Muscle layer of colon (tissue), 2 donors: ENCODE measurements around the gene LRRC8D.

Experiments used
- H3K27ac ChIP-seq: one replicate; pipeline ENCODE4 v1.7.0; 2013; ENCODE audit warnings: low read depth, mild to moderate bottlenecking, low read length, moderate library complexity
- H3K27me3 ChIP-seq, 2 donors: one replicate each; pipeline ENCODE4 v1.7.0; 2013; ENCODE audit warnings: low read length in 2 of 2, mild to moderate bottlenecking in 2 of 2; ENCODE audit not compliant: insufficient read depth in 2 of 2, control insufficient read depth in 1 of 2
- H3K36me3 ChIP-seq: one replicate; pipeline ENCODE4 v1.7.0; 2013; ENCODE audit warnings: mild to moderate bottlenecking, low read length; ENCODE audit not compliant: insufficient read depth
- H3K4me1 ChIP-seq: one replicate; pipeline ENCODE4 v1.7.0; 2013; ENCODE audit warnings: mild to moderate bottlenecking, low read length; ENCODE audit not compliant: insufficient read depth
- H3K4me3 ChIP-seq, 2 donors: one replicate each; pipeline ENCODE4 v1.7.0; 2013; ENCODE audit warnings: low read length in 2 of 2, low read depth in 1 of 2, mild to moderate bottlenecking in 1 of 2, moderate library complexity in 1 of 2
- H3K9ac ChIP-seq: one replicate; pipeline ENCODE4 v1.7.0; 2013; ENCODE audit warnings: low read length
- H3K9me3 ChIP-seq: one replicate; pipeline ENCODE4 v1.7.0; 2013; ENCODE audit warnings: mild to moderate bottlenecking, low read length
- donor health status: abdominal sarcoma.
- donor health status: Adenocarcinoma of cecum.

Gene LRRC8D

DNA sequence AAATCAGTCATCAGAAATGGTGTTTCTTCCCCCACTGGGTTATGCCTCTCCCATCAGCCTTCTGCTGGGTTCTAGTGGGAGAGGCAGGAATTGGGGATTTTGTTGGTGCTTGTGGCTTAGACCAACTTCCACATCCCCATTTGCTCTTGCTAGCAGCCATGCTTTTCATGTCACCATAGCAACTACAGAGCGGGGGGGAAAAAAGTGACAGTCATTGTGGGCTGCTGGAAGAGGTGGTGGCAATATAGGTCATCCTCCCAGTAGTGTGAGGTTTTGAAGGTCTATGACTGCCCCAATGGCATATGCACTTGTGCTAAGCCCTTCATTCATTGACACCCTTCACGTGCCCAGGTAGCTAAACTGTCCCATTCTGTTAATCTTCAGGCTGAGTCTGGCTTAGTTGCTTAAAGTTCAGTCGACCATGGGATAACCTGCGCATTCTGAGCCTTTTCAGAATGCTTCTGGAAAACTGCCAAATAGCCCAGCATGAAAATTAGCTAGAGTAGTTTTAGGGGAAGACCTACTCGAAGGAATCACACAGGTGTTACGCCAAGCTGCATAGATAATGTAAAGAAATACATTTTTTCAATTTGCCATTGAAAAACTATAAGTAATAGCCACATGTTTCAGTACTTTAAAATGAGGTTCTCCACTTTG is 120.4 kb downstream of the LRRC8D start:
- Histone ChIP-seq H3K4me3 (no peak overlapping the region), H3K9me3 (no peaks in the 10 kb centered on the region), H3K27me3 (no peaks in the 10 kb centered on the region), H3K27ac (no peak overlapping the region), H3K4me1 (peaks cover 27% of the 10 kb centered on the region), H3K36me3 (no peaks in the 10 kb centered on the region), H3K9ac (no peak overlapping the region)

DNA sequence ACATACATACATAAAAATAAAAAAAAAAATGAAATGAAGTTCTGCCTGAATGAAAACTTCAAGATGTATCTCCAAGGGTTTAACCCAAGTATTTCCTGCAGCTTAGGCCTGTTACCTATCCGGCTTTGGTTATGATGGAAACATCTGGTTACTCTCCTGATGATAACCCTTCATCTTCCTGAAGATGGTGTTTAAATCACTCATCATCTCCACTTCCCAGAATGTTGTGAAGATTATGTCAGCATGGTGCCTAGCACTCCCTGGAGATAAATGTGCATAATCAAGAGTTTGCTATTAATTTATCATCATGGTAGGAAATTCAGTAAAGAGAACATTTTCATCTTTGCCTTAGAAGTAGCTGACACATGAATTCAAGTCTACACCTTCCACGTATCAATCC is 121.2 kb downstream of the LRRC8D start:
- Histone ChIP-seq H3K36me3 (no peaks in the 10 kb centered on the region), H3K27ac (no peak overlapping the region), H3K4me3 (no peak overlapping the region), H3K4me1 (peaks cover 27% of the 10 kb centered on the region), H3K27me3 (no peaks in the 10 kb centered on the region), H3K9ac (no peak overlapping the region), H3K9me3 (no peaks in the 10 kb centered on the region)

DNA sequence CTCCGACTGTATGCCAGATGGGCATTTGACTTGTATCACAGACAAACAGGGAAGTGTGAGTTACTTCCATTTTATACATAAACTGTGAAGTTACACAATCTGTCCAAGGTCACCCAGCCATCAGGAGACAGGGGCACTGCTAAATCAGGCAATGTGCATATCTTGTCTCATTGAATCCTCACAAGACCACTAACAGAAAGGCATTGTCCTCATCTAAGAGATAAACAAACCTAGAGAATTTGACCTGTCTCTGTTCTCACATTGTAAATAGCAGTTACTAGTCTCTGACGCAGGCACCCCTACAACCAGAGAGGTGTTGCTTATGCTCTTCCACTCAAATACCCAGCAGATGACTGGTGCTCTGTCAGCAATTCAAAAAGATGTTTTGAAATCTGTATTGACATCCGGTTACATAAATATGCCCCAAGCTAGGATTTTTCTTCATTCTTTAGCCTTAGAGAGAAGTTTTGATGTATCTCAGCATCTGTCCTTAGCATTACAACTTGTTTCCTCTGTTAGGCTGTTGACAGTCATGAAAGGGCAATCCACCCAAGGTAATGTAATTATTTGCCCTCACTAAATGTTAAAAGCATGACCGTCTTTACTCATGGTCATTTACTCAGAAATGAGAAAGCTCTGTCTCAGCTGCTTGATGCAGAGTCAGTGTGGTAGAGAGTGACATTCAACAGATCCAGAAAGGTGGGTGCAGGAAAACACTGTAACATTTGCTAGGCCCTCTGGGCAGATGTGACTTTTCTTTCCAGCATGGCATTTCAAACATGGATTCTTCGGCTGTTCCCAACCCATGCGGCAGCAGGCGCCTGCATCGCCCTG is 122.2 kb downstream of the LRRC8D start:
- Histone ChIP-seq H3K4me1 (peaks cover 27% of the 10 kb centered on the region), H3K27me3 (no peaks in the 10 kb centered on the region), H3K9ac (no peak overlapping the region), H3K4me3 (no peak overlapping the region), H3K9me3 (no peaks in the 10 kb centered on the region), H3K36me3 (no peaks in the 10 kb centered on the region), H3K27ac (no peak overlapping the region)

DNA sequence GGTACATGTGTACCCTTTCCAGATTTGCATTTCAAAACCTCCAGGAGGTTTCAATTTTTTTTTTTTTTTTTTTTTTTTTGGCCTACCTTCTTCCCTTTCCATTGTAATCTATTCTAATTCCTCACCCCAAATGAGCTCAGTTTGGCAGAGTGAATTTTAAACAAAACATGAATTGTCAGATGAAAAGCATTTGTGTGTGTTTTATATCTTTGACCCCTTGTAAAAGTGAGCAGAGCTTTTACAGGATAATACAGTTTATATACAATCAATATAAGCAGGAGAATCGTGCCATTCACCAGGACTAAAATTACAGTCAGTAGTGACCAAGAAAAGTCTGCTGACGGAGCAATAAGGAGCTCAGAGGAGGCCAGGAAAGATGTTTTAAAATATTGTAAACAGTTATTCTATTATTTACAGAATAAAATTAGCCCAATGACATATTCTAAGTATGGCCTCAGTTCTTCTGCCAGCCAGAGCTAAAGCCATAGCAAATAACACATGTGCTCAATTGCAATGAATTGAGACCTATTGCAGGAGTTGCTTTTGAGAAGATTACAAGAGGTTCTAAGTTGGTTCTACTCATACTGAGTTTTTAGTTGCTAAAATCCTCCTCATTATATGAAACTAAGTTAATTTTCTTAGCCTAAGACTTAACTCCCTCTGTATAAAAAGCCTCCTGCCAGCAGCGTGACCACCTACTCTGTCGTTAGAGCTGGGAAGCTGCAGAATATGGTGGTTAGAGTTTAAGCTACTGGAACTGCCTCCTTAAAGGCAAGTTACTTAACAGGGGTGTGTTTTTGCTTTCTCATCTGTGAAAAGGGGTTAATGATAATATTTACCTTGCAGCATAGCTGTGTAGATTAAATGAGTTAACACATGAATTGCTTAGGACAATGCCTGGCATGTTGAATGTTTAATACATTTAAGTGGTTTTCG is 123.3 kb downstream of the LRRC8D start:
- H3K27ac ChIP-seq, result no peak overlapping the region
- H3K9ac ChIP-seq, result no peak overlapping the region
- H3K36me3 ChIP-seq, result no peaks in the 10 kb centered on the region
- H3K9me3 ChIP-seq, result no peaks in the 10 kb centered on the region
- H3K27me3 ChIP-seq, result no peaks in the 10 kb centered on the region
- no peak overlapping the region for H3K4me3 ChIP-seq
- H3K4me1 ChIP-seq, result peaks cover 21% of the 10 kb centered on the region

DNA sequence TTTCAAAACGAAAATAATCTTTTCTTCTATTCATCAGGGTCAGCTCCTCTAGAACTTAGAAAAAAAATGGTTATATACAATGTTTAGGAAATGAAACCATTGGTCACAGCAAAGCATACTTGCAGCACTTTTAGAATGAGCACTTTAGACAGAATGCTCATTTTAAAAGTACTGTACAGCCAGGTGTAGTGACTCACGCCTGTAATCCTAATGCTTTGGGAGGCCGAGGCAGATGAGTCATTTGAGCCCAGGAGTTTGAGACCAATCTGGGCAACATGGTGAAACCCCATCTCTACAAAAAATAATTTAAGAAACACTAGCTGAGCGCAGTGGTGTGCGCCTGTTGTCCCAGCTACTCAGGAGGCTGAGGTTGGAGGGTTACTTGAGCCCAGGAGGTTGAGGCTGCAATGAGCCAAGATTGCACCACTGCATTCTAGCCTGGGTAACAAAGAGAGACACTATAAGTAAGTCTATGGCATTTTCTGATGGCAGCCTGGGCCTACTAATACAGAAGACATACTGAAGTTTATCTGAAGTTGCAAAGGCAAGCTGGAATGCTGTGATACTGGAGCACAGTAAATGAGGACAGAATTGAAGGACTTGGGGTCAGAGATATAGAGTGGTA is 125.1 kb downstream of the LRRC8D start:
- no peaks in the 10 kb centered on the region for H3K27me3 ChIP-seq
- no peak overlapping the region for H3K27ac ChIP-seq
- H3K36me3 ChIP-seq, result no peaks in the 10 kb centered on the region
- H3K4me3 ChIP-seq, result no peak overlapping the region
- peaks cover 21% of the 10 kb centered on the region for H3K4me1 ChIP-seq
- no peaks in the 10 kb centered on the region for H3K9me3 ChIP-seq
- no peak overlapping the region for H3K9ac ChIP-seq

DNA sequence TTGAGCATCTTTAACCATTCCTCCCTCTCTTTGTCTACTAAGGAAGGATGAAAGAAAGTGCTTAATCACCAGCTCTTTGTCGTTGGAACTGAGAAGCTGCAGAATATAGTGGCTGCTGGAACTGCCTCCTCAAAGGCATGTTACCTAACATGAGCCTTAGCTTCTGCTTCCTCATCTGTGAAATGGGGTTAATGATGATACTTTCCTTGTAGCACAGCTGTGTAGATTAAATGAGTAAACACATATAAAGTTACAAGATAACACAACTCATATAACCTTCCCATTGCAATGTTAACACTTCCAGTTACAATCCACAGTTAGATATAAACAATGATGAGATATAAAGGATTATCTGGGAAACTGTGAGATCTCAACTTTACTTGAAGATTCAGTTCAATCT is 125.7 kb downstream of the LRRC8D start:
- peaks cover 21% of the 10 kb centered on the region for H3K4me1 ChIP-seq
- H3K9ac ChIP-seq, result no peak overlapping the region
- H3K27ac ChIP-seq, result no peak overlapping the region
- no peaks in the 10 kb centered on the region for H3K27me3 ChIP-seq
- no peak overlapping the region for H3K4me3 ChIP-seq
- no peaks in the 10 kb centered on the region for H3K36me3 ChIP-seq
- no peaks in the 10 kb centered on the region for H3K9me3 ChIP-seq

DNA sequence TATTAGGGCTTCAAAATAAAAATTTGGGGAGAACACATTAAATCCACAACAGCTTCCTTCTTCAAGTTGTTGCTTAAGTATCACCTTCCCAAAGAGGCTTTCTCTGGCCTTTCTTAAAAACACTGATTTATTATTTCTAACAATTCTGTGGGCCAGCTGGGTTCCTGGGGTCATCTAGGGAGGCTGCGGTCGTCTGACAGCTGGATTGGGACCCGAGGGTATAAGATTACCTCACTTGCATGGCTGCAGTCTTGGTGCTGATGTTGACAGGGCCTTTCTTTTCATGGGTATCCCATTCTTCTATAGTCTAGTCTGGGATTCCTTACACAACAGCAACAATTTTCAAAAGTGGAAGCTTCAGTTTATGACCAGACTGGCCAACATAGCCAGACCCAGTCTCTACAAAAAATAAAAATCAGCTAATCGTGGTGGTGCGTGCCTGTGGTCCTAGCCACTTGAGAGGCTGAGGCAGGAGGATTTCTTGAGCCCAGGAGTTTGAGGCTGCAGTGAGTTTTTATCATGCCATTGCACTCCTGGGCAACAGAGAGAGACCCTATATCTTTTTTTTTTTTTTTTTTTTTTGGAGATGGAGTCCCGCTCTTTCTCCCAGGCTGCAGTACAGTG is 128.0 kb downstream of the LRRC8D start:
- H3K4me3 ChIP-seq, result no peak overlapping the region
- H3K9ac ChIP-seq, result no peak overlapping the region
- H3K4me1 ChIP-seq, result peaks cover 10% of the 10 kb centered on the region
- no peak overlapping the region for H3K27ac ChIP-seq
- no peaks in the 10 kb centered on the region for H3K27me3 ChIP-seq
- H3K9me3 ChIP-seq, result no peaks in the 10 kb centered on the region
- H3K36me3 ChIP-seq, result no peaks in the 10 kb centered on the region

DNA sequence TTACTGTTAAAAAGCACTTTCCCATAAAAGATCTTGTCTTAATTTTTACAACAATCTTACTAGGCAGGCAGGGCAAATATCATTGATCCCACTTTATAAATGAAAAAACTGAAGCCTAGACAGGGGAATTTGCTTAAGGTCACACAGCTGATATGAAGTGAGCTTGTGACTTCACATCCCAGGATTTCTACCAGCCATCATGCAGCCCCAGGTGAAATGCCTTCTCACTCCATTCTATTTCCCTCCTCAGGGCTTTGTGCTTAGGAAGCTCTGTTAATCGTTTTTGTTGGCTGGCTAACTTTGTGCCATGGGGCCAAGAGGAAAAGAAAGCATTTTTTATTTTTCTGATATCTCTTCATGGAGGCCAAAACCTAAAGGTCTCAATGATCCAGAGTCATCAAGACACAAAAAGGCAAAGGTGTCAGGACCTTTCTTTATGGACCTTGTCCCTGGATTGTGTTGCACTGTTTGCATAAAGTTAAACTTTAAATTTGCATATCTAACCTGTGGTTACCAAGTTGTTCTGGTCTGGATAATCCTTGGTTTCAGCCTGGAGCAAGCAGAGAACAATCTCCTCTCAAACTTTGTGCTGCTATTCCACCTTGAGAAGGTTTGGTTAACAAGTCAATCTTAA is 129.3 kb downstream of the LRRC8D start:
- no peak overlapping the region for H3K27ac ChIP-seq
- no peak overlapping the region for H3K4me3 ChIP-seq
- no peaks in the 10 kb centered on the region for H3K27me3 ChIP-seq
- no peak overlapping the region for H3K9ac ChIP-seq
- H3K36me3 ChIP-seq, result no peaks in the 10 kb centered on the region
- no peaks in the 10 kb centered on the region for H3K4me1 ChIP-seq
- H3K9me3 ChIP-seq, result no peaks in the 10 kb centered on the region

DNA sequence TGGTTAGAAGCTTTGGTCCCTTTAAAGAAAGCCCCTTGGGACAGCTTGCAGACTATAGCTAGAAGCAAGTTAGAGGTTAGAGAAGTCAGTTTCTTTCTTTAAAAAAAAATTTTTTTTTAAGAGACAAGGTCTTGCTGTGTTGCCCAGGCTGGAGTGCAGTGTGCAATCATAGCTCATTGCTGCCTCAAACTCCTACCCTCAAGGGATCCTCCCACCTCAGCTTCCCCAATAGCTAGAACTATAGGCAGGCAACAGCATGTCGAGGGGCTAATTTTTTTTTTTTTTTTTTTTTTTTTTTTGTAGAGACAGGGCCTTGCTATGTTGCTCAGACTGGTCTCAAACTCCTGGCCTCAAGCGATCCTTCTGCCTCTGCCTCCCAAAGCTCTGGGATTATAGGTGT is 129.9 kb downstream of the LRRC8D start:
- Histone ChIP-seq H3K4me1 (no peaks in the 10 kb centered on the region), H3K36me3 (no peaks in the 10 kb centered on the region), H3K9me3 (no peaks in the 10 kb centered on the region), H3K27me3 (no peaks in the 10 kb centered on the region), H3K27ac (no peak overlapping the region), H3K9ac (no peak overlapping the region), H3K4me3 (no peak overlapping the region)

DNA sequence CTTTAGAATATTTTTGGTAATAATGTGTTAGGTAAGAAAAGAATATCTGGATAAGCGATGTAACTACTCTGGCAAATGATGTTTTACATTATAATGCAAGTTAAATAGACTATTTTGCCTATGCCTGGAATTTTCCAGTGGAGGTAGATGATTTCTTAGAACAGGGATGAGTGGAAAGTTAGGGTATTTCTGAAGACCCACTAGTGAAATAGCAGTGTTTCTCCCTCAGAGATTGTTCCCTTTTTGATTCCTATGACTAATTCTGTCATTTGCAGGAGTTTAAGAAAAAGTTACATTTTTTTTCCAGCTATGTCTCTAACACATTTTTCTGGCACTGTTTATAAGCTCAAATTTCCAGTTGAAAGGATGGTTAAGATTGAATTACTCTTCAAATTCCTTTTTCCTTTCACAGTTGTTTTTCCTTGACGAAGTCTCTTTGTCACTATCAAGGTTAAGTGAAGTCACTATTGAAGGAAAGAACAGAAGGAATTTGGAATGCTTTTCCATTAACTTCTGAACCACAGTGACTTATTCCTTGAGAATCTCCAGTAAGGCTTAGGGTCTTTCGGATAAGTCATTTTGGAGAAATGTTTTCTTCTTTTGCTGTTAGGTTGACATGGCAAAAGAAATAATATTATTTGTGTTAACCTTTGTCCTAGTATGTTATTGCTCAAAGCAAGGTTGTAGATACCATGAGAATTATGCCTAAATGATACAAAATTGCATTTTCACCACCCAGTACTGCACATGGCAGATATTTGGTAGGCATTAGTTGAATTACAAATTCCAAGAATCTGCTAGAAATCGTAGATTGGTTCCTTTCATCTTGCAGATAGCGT is 131.2 kb downstream of the LRRC8D start:
- H3K27me3 ChIP-seq, result no peaks in the 10 kb centered on the region
- H3K9ac ChIP-seq, result no peak overlapping the region
- no peak overlapping the region for H3K27ac ChIP-seq
- H3K4me1 ChIP-seq, result no peaks in the 10 kb centered on the region
- no peak overlapping the region for H3K4me3 ChIP-seq
- no peaks in the 10 kb centered on the region for H3K36me3 ChIP-seq
- H3K9me3 ChIP-seq, result no peaks in the 10 kb centered on the region
